BE2C (cell line): ENCODE data around the gene FAM168A. TPM values are rescaled to one million over a fixed set of nuclear protein-coding genes. Genes with fewer than 3 reads are reported as not detected.

Experiments used
- DNase-seq: peaks from one replicate; pipeline ENCODE4 v3.0.0-alpha.2; 2020
- H3K27me3 ChIP-seq: fragments of 250-450 bp; sonication (Bioruptor Pico); 2 replicates; pipeline ENCODE4 v1.5.1; 2020; ENCODE audit warnings: mild to moderate bottlenecking
- H3K36me3 ChIP-seq: fragments of 250-450 bp; sonication (Bioruptor Pico); 2 replicates; pipeline ENCODE4 v1.5.1; 2020; ENCODE audit warnings: mild to moderate bottlenecking
- H3K4me1 ChIP-seq: fragments of 250-450 bp; sonication (Bioruptor Pico); 2 replicates; pipeline ENCODE4 v1.5.1; 2020
- H3K4me3 ChIP-seq: 2 replicates; pipeline ENCODE4 v1.5.1; 2011; ENCODE audit warnings: low read depth, low read length
- H3K9me3 ChIP-seq: fragments of 250-450 bp; sonication (Bioruptor Pico); 2 replicates; pipeline ENCODE4 v1.5.1; 2020
- CTCF ChIP-seq: IDR thresholded peaks from 2 replicates; pipeline ENCODE4 v1.5.1; 2012; ENCODE audit warnings: mild to moderate bottlenecking, low read depth, low read length
- polyA plus RNA-seq: library from polyadenylated mRNA; unstranded; fragments of >200 nt; gene quantifications from one replicate; pipeline ENCODE4 v1.2.1, GENCODE V29; 2012; ENCODE audit warnings: low read depth, missing spikeins; ENCODE audit not compliant: insufficient read length, insufficient read depth

The FAM168A gene, protein sequence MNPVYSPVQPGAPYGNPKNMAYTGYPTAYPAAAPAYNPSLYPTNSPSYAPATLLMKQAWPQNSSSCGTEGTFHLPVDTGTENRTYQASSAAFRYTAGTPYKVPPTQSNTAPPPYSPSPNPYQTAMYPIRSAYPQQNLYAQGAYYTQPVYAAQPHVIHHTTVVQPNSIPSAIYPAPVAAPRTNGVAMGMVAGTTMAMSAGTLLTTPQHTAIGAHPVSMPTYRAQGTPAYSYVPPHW
- polyA plus RNA-seq: 32.2 TPM

DNA sequence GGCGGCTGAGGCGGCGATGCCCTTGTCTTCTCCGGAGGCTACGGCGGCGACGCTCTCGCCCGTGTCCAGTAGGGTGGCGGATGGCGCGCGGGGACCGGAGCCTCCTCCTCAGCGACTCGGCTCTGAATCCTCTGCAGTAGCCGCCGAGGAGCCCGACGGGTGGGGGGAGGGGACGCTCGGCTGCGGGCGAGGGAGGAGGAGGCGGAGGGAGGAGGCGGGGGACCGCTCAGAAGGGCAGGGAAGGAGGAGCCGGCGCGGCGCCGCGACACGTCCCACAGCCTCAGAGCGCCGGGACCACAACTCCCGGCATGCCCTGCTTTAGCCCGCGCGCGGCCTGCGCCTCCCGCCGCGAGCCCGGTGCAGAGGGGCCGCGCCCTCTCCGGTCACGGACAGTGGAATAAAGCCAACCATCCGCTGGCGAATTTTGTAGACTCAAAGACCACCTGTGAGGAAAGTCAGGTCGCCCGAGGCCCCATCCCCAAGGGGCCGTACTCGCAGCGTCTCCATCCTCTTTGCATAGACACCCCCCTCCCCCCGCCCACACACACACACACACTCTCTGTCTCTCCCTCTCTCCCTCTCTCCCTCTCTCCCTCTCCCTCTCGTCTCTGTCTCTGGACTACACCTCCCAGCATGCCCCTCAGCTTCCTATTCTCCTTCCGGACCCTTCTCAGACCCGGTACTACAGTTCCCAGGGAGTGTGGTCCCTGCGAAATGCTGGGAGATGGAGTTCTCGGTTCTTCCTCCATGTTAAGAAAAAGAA is at the start of gene FAM168A:
Gene FAM168A (minus strand): TSS at position 157 of the 763 bp plus-strand sequence. CDS start 129,638 bp downstream, outside the sequence.
- Histone ChIP-seq H3K36me3 (no peaks in the 10 kb centered on the region), H3K4me3 (peak within 1 kb of the TSS; percentile 91), H3K9me3 (no peaks in the 10 kb centered on the region), H3K27me3 (no peaks in the 10 kb centered on the region), H3K4me1 (peaks cover 3% of the 10 kb centered on the region; the same call in 1 of the 2 replicates)
- TF ChIP-seq CTCF: peak; percentile 12; the same call in 1 of the 2 replicates
- peak; percentile 98 for DNase-seq

GRCh38 chr11:73647459-73648100 is 49.7 kb upstream of the FAM168A start:
- DNase-seq: peak; percentile 90
- H3K4me1 ChIP-seq: no peaks in the 10 kb centered on the region; the same call in 1 of the 2 replicates
- TF ChIP-seq CTCF: no peak
- H3K9me3 ChIP-seq: no peaks in the 10 kb centered on the region
- H3K4me3 ChIP-seq: peak overlapping the region; percentile 11; the same call in 1 of the 2 replicates
- H3K27me3 ChIP-seq: no peaks in the 10 kb centered on the region
- no peaks in the 10 kb centered on the region for H3K36me3 ChIP-seq

- no peak for TF ChIP-seq CTCF
- Histone ChIP-seq H3K4me1 (no peaks in the 10 kb centered on the region; the same call in 1 of the 2 replicates), H3K27me3 (no peaks in the 10 kb centered on the region), H3K4me3 (peak within 1 kb of the TSS; percentile 6; the same call in 1 of the 2 replicates), H3K9me3 (no peaks in the 10 kb centered on the region), H3K36me3 (no peaks in the 10 kb centered on the region)
- no peak for DNase-seq
These were observed 48.2 kb upstream of the FAM168A start, which contains the start of gene PLEKHB1 for GRCh38 chr11:73645972-73646631. TSS of gene PLEKHB1 (plus strand) at chr11:73646581. CDS start at chr11:73646609, 28 bp downstream.

GRCh38 chr11:73645121-73645969 is 47.4 kb upstream of the FAM168A start:
- H3K36me3 ChIP-seq: no peaks in the 10 kb centered on the region
- no peaks in the 10 kb centered on the region for H3K27me3 ChIP-seq
- no peak overlapping the region for H3K4me3 ChIP-seq
- H3K4me1 ChIP-seq: no peaks in the 10 kb centered on the region; the same call in 1 of the 2 replicates
- H3K9me3 ChIP-seq: no peaks in the 10 kb centered on the region
- TF ChIP-seq CTCF: no peak
- DNase-seq: no peak

- no peaks in the 10 kb centered on the region for H3K36me3 ChIP-seq
- TF ChIP-seq CTCF: no peak
- H3K4me1 ChIP-seq: no peaks in the 10 kb centered on the region
- H3K4me3 ChIP-seq: no peak overlapping the region
- DNase-seq: no peak
- no peaks in the 10 kb centered on the region for H3K9me3 ChIP-seq
- no peaks in the 10 kb centered on the region for H3K27me3 ChIP-seq
These were observed 43.8 kb upstream of the FAM168A start for GRCh38 chr11:73641668-73642067.
